ENCODE measurements around the gene MSH6. TPM values are rescaled to one million over a fixed set of nuclear protein-coding genes. Genes with fewer than 3 reads are reported as not detected.

Gene MSH6
- total RNA-seq, 1 donor from 2014 or later, result 34.9 TPM

GRCh38 chr2:47811668-47812067 lies 28.7 kb downstream of the MSH6 start:
- Mint-ChIP-seq H3K9me3 (ENCODE audit: unreplicated experiment) (peaks cover 6% of the 10 kb centered on the region), H3K27me3 (ENCODE audit: unreplicated experiment) (peaks cover 3% of the 10 kb centered on the region), H3K27ac (ENCODE audit: unreplicated experiment) (no peak overlapping the region), H3K4me1 (ENCODE audit: low read depth, unreplicated experiment) (no peaks in the 10 kb centered on the region), H3K36me3 (ENCODE audit: unreplicated experiment) (peaks cover 5% of the 10 kb centered on the region), H3K4me3 (ENCODE audit: unreplicated experiment) (no peak overlapping the region)
- TF ChIP-seq, protein P1, sequence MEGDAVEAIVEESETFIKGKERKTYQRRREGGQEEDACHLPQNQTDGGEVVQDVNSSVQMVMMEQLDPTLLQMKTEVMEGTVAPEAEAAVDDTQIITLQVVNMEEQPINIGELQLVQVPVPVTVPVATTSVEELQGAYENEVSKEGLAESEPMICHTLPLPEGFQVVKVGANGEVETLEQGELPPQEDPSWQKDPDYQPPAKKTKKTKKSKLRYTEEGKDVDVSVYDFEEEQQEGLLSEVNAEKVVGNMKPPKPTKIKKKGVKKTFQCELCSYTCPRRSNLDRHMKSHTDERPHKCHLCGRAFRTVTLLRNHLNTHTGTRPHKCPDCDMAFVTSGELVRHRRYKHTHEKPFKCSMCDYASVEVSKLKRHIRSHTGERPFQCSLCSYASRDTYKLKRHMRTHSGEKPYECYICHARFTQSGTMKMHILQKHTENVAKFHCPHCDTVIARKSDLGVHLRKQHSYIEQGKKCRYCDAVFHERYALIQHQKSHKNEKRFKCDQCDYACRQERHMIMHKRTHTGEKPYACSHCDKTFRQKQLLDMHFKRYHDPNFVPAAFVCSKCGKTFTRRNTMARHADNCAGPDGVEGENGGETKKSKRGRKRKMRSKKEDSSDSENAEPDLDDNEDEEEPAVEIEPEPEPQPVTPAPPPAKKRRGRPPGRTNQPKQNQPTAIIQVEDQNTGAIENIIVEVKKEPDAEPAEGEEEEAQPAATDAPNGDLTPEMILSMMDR (IDR thresholded peaks at IDR 0.05; ENCODE audit: partially characterized antibody, unreplicated experiment), result no peak
- DNase-seq, result no peak

DNA sequence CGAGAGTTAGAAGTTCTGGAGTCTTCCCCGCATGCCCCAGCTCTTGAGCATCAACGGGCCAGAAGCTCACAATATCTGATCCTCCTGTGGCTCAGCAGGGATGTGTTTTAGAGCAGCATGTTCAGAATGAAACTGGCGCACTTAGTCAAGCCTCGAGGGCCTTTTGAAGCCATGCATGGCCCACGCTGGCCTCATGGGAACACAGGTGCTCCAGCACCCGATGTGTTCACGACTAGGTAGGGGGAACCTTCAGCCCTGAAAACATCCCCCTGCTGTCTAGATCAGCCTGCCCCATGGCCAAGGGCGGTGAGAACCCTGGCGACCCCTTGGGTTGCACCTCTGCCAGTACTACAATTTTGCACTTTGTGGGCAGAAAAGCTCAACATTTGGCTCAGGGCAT lies 32.8 kb downstream of the MSH6 start:
- TF ChIP-seq, protein P1 (IDR thresholded peaks at IDR 0.05; ENCODE audit: partially characterized antibody, unreplicated experiment), result no peak
- H3K4me1 Mint-ChIP-seq (ENCODE audit: low read depth, unreplicated experiment), result no peaks in the 10 kb centered on the region
- H3K36me3 Mint-ChIP-seq (ENCODE audit: unreplicated experiment), result peaks cover 5% of the 10 kb centered on the region
- peaks cover 10% of the 10 kb centered on the region for H3K9me3 Mint-ChIP-seq (ENCODE audit: unreplicated experiment)
- DNase-seq, result no peak
- H3K27me3 Mint-ChIP-seq (ENCODE audit: unreplicated experiment), result peaks cover 3% of the 10 kb centered on the region
- no peak overlapping the region for H3K27ac Mint-ChIP-seq (ENCODE audit: unreplicated experiment)
- no peak overlapping the region for H3K4me3 Mint-ChIP-seq (ENCODE audit: unreplicated experiment)

GRCh38 chr2:47818777-47819176 lies 35.8 kb downstream of the MSH6 start:
- H3K36me3 Mint-ChIP-seq (ENCODE audit: unreplicated experiment), result peaks cover 5% of the 10 kb centered on the region
- H3K27ac Mint-ChIP-seq (ENCODE audit: unreplicated experiment), result no peak overlapping the region
- H3K9me3 Mint-ChIP-seq (ENCODE audit: unreplicated experiment), result peaks cover 10% of the 10 kb centered on the region
- DNase-seq, result no peak
- H3K4me1 Mint-ChIP-seq (ENCODE audit: low read depth, unreplicated experiment), result no peaks in the 10 kb centered on the region
- no peak overlapping the region for H3K4me3 Mint-ChIP-seq (ENCODE audit: unreplicated experiment)
- TF ChIP-seq, protein P1 (IDR thresholded peaks at IDR 0.05; ENCODE audit: partially characterized antibody, unreplicated experiment), result no peak
- H3K27me3 Mint-ChIP-seq (ENCODE audit: unreplicated experiment), result peaks cover 3% of the 10 kb centered on the region

- Mint-ChIP-seq H3K27me3 (ENCODE audit: unreplicated experiment) (peaks cover 3% of the 10 kb centered on the region), H3K36me3 (ENCODE audit: unreplicated experiment) (peaks cover 3% of the 10 kb centered on the region), H3K9me3 (ENCODE audit: unreplicated experiment) (peaks cover 7% of the 10 kb centered on the region), H3K4me1 (ENCODE audit: low read depth, unreplicated experiment) (no peaks in the 10 kb centered on the region), H3K4me3 (ENCODE audit: unreplicated experiment) (no peak overlapping the region), H3K27ac (ENCODE audit: unreplicated experiment) (no peak overlapping the region)
- TF ChIP-seq, protein P1 (IDR thresholded peaks at IDR 0.05; ENCODE audit: partially characterized antibody, unreplicated experiment), result no peak
- no peak for DNase-seq
Measured at GRCh38 chr2:47819834-47820233, 36.9 kb downstream of the MSH6 start.

GRCh38 chr2:47822518-47822917 lies 39.6 kb downstream of the MSH6 start:
- no peak overlapping the region for H3K4me3 Mint-ChIP-seq (ENCODE audit: unreplicated experiment)
- TF ChIP-seq, protein P1 (IDR thresholded peaks at IDR 0.05; ENCODE audit: partially characterized antibody, unreplicated experiment), result no peak
- H3K36me3 Mint-ChIP-seq (ENCODE audit: unreplicated experiment), result no peaks in the 10 kb centered on the region
- DNase-seq, result no peak
- H3K4me1 Mint-ChIP-seq (ENCODE audit: low read depth, unreplicated experiment), result no peaks in the 10 kb centered on the region
- H3K27ac Mint-ChIP-seq (ENCODE audit: unreplicated experiment), result no peak overlapping the region
- peaks cover 4% of the 10 kb centered on the region for H3K27me3 Mint-ChIP-seq (ENCODE audit: unreplicated experiment)
- H3K9me3 Mint-ChIP-seq (ENCODE audit: unreplicated experiment), result no peaks in the 10 kb centered on the region

Data from glutamatergic neuron (in vitro differentiated cells).